Right lung (tissue), 10 donors: ENCODE data around the gene TRIM72. TPM values are rescaled to one million over a fixed set of nuclear protein-coding genes. Genes with fewer than 3 reads are reported as not detected.
"Not testable (repeated sequence)": the region's sequence is repeated elsewhere in the genome, so short reads cannot be mapped to it uniquely, and the experiment has no call there.

Experiments
- DNase-seq, 2 donors: peaks; one replicate each; pipeline ENCODE4 v3.0.0-alpha.2; 2013
- long read RNA-seq, 8 donors: transcript quantifications; one replicate each; lab custom pipeline, GENCODE V29; 2026
- polyA plus RNA-seq, 5 donors: library from polyadenylated mRNA; unstranded; fragments of 120-200 nt; gene quantifications; one replicate each; pipeline versions ENCODE4 v1.2.1 to v1.2.3, GENCODE V29; 2013; ENCODE audit warnings: inconsistent platforms in 1 of 5, low replicate concordance in 1 of 5; ENCODE audit not compliant: insufficient read length in 5 of 5, insufficient read depth in 1 of 5

The TRIM72 gene
- 1 to 10 TPM in 1 of 5 donors, under 1 TPM in 4; 0.13 to 2.5 (median 0.15) TPM for polyA plus RNA-seq
- long read RNA-seq, donor 1: 0 reads
- long read RNA-seq, donor 2: 0 reads
- long read RNA-seq, donor 3: 0 reads
- long read RNA-seq, donor 4: 0 reads
- long read RNA-seq, donor 5: 0 reads
- long read RNA-seq, donor 6: 0 reads
- long read RNA-seq, donor 7: 0 reads
- long read RNA-seq, donor 8: 0 reads

- DNase-seq: no peak
Measured at GRCh38 chr16:31213877-31214707, at the start of gene TRIM72. TRIM72 (plus strand) TSS chr16:31214119; CDS start chr16:31214739, 620 bp downstream.

GRCh38 chr16:31167315-31167714 lies 46.6 kb upstream of the TRIM72 start:
- no peak for DNase-seq

GRCh38 chr16:31168848-31169247 lies 45.1 kb upstream of the TRIM72 start:
- DNase-seq: no peak

- not testable (repeated sequence) for DNase-seq
Measured at GRCh38 chr16:31170048-31170447, 43.9 kb upstream of the TRIM72 start.

- DNase-seq: no peak
Measured at GRCh38 chr16:31177136-31177535, 36.8 kb upstream of the TRIM72 start.

- no peak for DNase-seq
Measured at GRCh38 chr16:31179219-31179746, 34.6 kb upstream of the TRIM72 start.

- peak; percentile 96 to 97 for DNase-seq
Measured at GRCh38 chr16:31179747-31180459, 34.0 kb upstream of the TRIM72 start, which contains the start of gene FUS. FUS (plus strand) TSS chr16:31180139; CDS start chr16:31180215, 76 bp downstream.

GRCh38 chr16:31181102-31181830 lies 32.7 kb upstream of the TRIM72 start:
- DNase-seq: no peak

- no peak for DNase-seq
Measured at GRCh38 chr16:31182391-31182790, 31.5 kb upstream of the TRIM72 start.

GRCh38 chr16:31183432-31184428 lies 30.2 kb upstream of the TRIM72 start:
- DNase-seq: no peak

- DNase-seq: no peak
Measured at GRCh38 chr16:31184888-31185287, 29.0 kb upstream of the TRIM72 start.

- no peak for DNase-seq
Measured at GRCh38 chr16:31185339-31185738, 28.6 kb upstream of the TRIM72 start.

- DNase-seq: no peak
Measured at GRCh38 chr16:31186176-31186575, 27.7 kb upstream of the TRIM72 start.

GRCh38 chr16:31186930-31187807 lies 26.8 kb upstream of the TRIM72 start:
- no peak for DNase-seq

GRCh38 chr16:31187808-31188189 lies 26.1 kb upstream of the TRIM72 start:
- no peak for DNase-seq

GRCh38 chr16:31188450-31189411 lies 25.2 kb upstream of the TRIM72 start:
- DNase-seq: no peak

GRCh38 chr16:31189412-31189778 lies 24.5 kb upstream of the TRIM72 start:
- no peak for DNase-seq

- no peak for DNase-seq
Measured at GRCh38 chr16:31190061-31190460, 23.9 kb upstream of the TRIM72 start.
